SK-N-SH (cell line): ENCODE measurements around the gene ARHGEF17. TPM values are rescaled to one million over a fixed set of nuclear protein-coding genes. Genes with fewer than 3 reads are reported as not detected.
A peak's percentile ranks its signal among the peaks of the same experiment; 100 is the strongest.

Experiments used
- CTCF ChIA-PET: fragments of 300-600, 350-600 bp; formaldehyde crosslinking; extraction: SDS; loops from one replicate; lab custom pipeline; 2021; lab: Yijun Ruan, JAX
- POLR2A ChIA-PET: fragments of 350-600 bp; sonication (Branson Sonifier 250); formaldehyde crosslinking; extraction: SDS; loops from one replicate; lab custom pipeline; 2020; ENCODE audit warnings: antibody characterized with exemption, inconsistent platforms; lab: Yijun Ruan, JAX
- DNase-seq: peaks from one replicate; pipeline ENCODE4 v3.0.0; 2012
- H2AFZ ChIP-seq: fragments of 200-600 bp; sonication (generic); 2 replicates; pipeline ENCODE4 v1.8.1; 2016; ENCODE audit warnings: antibody characterized with exemption, mild to moderate bottlenecking, low read depth
- H3F3A ChIP-seq: fragments of 200-600 bp; sonication (generic); replicated peaks from 2 replicates; pipeline ENCODE3; 2016; ENCODE audit warnings: antibody characterized with exemption, mild to moderate bottlenecking; ENCODE audit not compliant: insufficient read depth
- H3K27ac ChIP-seq, 2 experiments: fragments of 200-500 bp in 1 of 2; fragments of 200-600 bp in 1 of 2; sonication (Bioruptor generic) in 1 of 2; sonication (generic), shearing (Covaris generic) in 1 of 2; 2 replicates each; pipeline versions ENCODE4 v1.5.1 to v1.6.1; 2014 to 2016; ENCODE audit warnings: low read depth in 2 of 2, inconsistent platforms in 1 of 2, low read length in 1 of 2, mild to moderate bottlenecking in 1 of 2, mixed read lengths in 1 of 2
- H3K27me3 ChIP-seq: fragments of 200-600 bp; sonication (generic), shearing (Covaris generic); 2 replicates; pipeline ENCODE4 v1.6.1; 2016; ENCODE audit warnings: mixed run types; ENCODE audit not compliant: insufficient read depth
- H3K36me3 ChIP-seq, 2 experiments: fragments of 200-500 bp in 1 of 2; fragments of 200-600 bp in 1 of 2; sonication (Bioruptor generic) in 1 of 2; sonication (generic) in 1 of 2; replicated peaks in 1 of 2; 2 replicates each; pipeline versions ENCODE3 to v1.5.1; 2014 to 2016; ENCODE audit warnings: low read length in 1 of 2, mild to moderate bottlenecking in 1 of 2; ENCODE audit not compliant: insufficient read depth in 2 of 2, control insufficient read depth in 1 of 2
- H3K4me1 ChIP-seq, 2 experiments: fragments of 200-500 bp in 1 of 2; fragments of 200-600 bp in 1 of 2; sonication (Bioruptor generic) in 1 of 2; sonication (generic), shearing (Covaris generic) in 1 of 2; 2 replicates each; pipeline versions ENCODE4 v1.5.1 to v1.6.1; 2014 to 2016; ENCODE audit warnings: low read depth in 1 of 2, low read length in 1 of 2, mixed run types in 1 of 2; ENCODE audit not compliant: insufficient read depth in 2 of 2, control insufficient read depth in 1 of 2
- H3K4me2 ChIP-seq: fragments of 200-600 bp; sonication (generic), shearing (Covaris generic); 2 replicates; pipeline ENCODE4 v1.6.1; 2017; ENCODE audit warnings: mixed run types
- H3K4me3 ChIP-seq, 2 experiments: fragments of 200-500 bp in 1 of 2; fragments of 200-600 bp in 1 of 2; sonication (Bioruptor generic) in 1 of 2; sonication (generic), shearing (Covaris generic) in 1 of 2; 2 replicates each; pipeline versions ENCODE4 v1.5.1 to v1.8.1; 2014 to 2016; ENCODE audit warnings: low read depth in 2 of 2, inconsistent platforms in 1 of 2, low read length in 1 of 2, mild to moderate bottlenecking in 1 of 2, mixed read lengths in 1 of 2, moderate library complexity in 1 of 2
- H3K79me2 ChIP-seq: fragments of 200-600 bp; sonication (generic); 2 replicates; pipeline ENCODE4 v1.8.1; 2017; ENCODE audit warnings: mild to moderate bottlenecking; ENCODE audit not compliant: insufficient read depth
- H3K9ac ChIP-seq: fragments of 200-600 bp; sonication (generic); 2 replicates; pipeline ENCODE4 v1.6.1; 2017; ENCODE audit warnings: mixed run types
- H3K9me2 ChIP-seq: fragments of 200-600 bp; sonication (generic); 2 replicates; pipeline ENCODE4 v1.6.1; 2017; ENCODE audit warnings: mixed run types
- H3K9me3 ChIP-seq: fragments of 200-600 bp; sonication (generic); 2 replicates; pipeline ENCODE4 v1.6.1; 2017; ENCODE audit warnings: mixed run types, mild to moderate bottlenecking, moderate library complexity
- H4K20me1 ChIP-seq: fragments of 200-600 bp; sonication (generic); 2 replicates; pipeline ENCODE4 v1.6.1; 2017; ENCODE audit warnings: mild to moderate bottlenecking, mixed run types; ENCODE audit not compliant: insufficient read depth
- CHD2 ChIP-seq: fragments of 150-350 bp; IDR thresholded peaks from 2 replicates; pipeline ENCODE4 v1.6.1; 2018; ENCODE audit warnings: low read length; ENCODE audit not compliant: partially characterized antibody
- GATA2 ChIP-seq: sonication (generic); formaldehyde crosslinking; IDR thresholded peaks from 2 replicates; pipeline ENCODE4 v1.5.0; 2020; ENCODE audit warnings: mild to moderate bottlenecking, missing genetic modification reagents
- MXI1 ChIP-seq: IDR thresholded peaks from 2 replicates; pipeline ENCODE4 v1.6.1; 2012; ENCODE audit warnings: mild to moderate bottlenecking, low read depth, low read length, improper control_type of control experiment
- TAF1 ChIP-seq: IDR thresholded peaks from 2 replicates; pipeline ENCODE4 v1.6.1; 2012; ENCODE audit warnings: low read depth, mild to moderate bottlenecking, low read length, moderate library complexity, borderline replicate concordance
- YY1 ChIP-seq: IDR thresholded peaks from 2 replicates; pipeline ENCODE4 v1.4.0; 2012; ENCODE audit warnings: low read depth, mild to moderate bottlenecking
- WGBS: methylation state at CpG from one replicate; pipeline ENCODE4 v1.1.6; 2017; ENCODE audit warnings: low lambda C conversion rate; 5-methylcytosine and 5-hydroxymethylcytosine counted together
- polyA plus RNA-seq, 3 experiments: library from polyadenylated mRNA; depleted of rRNA; stranded (reverse); fragments of >200 nt; gene quantifications; 2 replicates each; pipeline ENCODE4 v1.2.3, GENCODE V29; 2012

ARHGEF17 gene
- polyA plus RNA-seq, 1 of the 3 experiments (the other 2 are of a cell fraction) = 45.9 TPM

DNA sequence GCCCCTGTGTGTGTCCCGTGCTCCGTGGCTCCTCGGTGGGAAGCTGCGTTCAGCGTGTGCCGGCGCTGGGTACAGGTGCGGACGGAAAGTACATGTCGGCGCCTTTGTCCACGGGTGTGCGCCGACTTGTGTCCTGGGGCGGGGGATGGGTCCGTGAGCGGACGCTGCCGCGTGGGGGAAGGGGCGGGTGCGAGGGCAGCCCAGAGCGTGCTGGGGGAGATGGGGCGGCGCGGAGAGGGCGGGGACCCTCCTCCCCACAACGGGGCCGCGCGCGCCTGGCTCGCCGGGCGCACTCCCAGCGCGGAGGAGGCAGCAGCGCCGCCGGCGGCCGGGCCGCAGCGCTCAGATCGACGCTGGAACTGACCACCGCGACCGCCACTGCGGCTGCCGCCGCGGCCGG, 34.6 kb downstream of the ARHGEF17 start:
- peaks cover 97% of the 10 kb centered on the region for H4K20me1 ChIP-seq
- no peak overlapping the region for H3K27ac ChIP-seq
- POLR2A ChIA-PET = no interaction called here
- no peaks in the 10 kb centered on the region for H3K27me3 ChIP-seq
- H3F3A ChIP-seq = no peaks in the 10 kb centered on the region
- H3K4me1 ChIP-seq = peaks cover 0 to 44% of the 10 kb centered on the region in 2 experiments; a peak in 1 of 4 replicates
- H3K9ac ChIP-seq = no peak overlapping the region
- no peaks in the 10 kb centered on the region for H3K9me2 ChIP-seq
- no peak overlapping the region for H3K4me2 ChIP-seq
- TF ChIP-seq MXI1 (no peak), CHD2 (peak; percentile 25)
- 70% methylated on average over 17 of the region's 54 CpGs for WGBS
- H3K36me3 ChIP-seq = peaks cover 4 to 10% of the 10 kb centered on the region in 2 experiments
- H3K4me3 ChIP-seq = peak overlapping the region in 1 of 2 experiments; percentile 6; a peak in 1 of 4 replicates
- no peak overlapping the region for H2AFZ ChIP-seq
- no peaks in the 10 kb centered on the region for H3K9me3 ChIP-seq
- DNase-seq = peak; percentile 86
- H3K79me2 ChIP-seq = peaks cover 89% of the 10 kb centered on the region
- CTCF ChIA-PET = interaction anchor here (1.0 to 10.6 kb wide), 8 partner anchors 8 to 318 kb away, joined by 3 to 395 read pairs (median 5); partner anchors contain the start of gene ARHGEF17

DNA sequence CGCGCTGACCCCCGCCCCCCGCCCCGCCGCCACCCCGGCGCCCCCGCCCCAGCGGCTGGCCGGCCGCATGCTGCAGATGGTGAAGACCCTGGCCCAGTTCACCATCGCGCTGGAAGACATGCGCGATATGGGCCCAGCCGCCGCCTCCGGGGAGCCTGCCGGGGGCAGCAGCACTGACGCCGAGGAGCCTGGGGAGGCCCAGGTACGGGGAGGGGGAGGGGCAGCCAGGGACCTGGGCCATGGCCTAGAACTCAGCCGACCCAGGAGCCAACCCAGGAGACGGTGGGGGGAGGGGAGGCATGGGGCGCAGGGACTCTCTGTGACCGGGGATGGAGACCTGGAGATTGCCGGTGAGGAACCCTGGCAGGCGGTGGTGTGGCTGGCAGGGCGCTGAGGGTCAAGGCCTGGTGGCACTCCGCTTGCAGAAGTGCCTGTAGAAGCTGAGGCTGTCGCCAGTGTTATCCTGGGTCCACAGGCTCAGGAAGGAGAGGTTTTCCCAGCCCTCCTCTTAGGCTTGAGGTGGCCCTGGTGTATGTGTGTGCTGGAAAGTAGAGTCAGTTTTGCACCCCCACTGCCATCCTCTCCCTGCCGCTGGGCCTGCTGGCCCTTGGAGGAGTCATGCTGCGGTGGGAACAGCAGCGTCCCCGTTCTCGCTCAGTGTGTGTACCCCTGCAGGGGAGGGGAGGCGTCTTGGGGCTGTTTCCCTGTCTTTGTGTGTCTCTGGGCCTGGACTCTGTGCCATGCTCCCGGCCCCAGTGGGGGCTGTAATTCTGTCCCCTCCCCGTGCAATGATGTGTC, 35.2 kb downstream of the ARHGEF17 start:
- Histone ChIP-seq H4K20me1 (peaks cover 97% of the 10 kb centered on the region), H3K36me3 (peaks cover 4 to 11% of the 10 kb centered on the region in 2 experiments), H3K4me1 (peaks cover 0 to 44% of the 10 kb centered on the region in 2 experiments; a peak in 1 of 4 replicates), H3K27me3 (no peaks in the 10 kb centered on the region), H3F3A (no peaks in the 10 kb centered on the region), H3K79me2 (peaks cover 83% of the 10 kb centered on the region), H3K9me3 (no peaks in the 10 kb centered on the region), H3K9ac (no peak overlapping the region), H2AFZ (no peak overlapping the region), H3K9me2 (no peaks in the 10 kb centered on the region), H3K27ac (peak overlapping the region in 1 of 2 experiments; percentile 22; a peak in 1 of 4 replicates), H3K4me3 (peak overlapping the region in 1 of 2 experiments; percentile 22; a peak in 2 of 4 replicates), H3K4me2 (no peak overlapping the region)
- 92% methylated on average over 14 of the region's 40 CpGs for WGBS
- peak; percentile 68 for DNase-seq
- no peak for TF ChIP-seq GATA2 (CRISPR knock-in tag)
- no peak for TF ChIP-seq YY1
- peak; percentile 18; the same call in 1 of the 2 replicates for TF ChIP-seq MXI1
- POLR2A ChIA-PET = no interaction called here
- CTCF ChIA-PET = interaction anchor here (1.3 to 10.6 kb wide), 9 partner anchors 8 to 318 kb away, joined by 4 to 395 read pairs (median 7); partner anchors contain the start of gene ARHGEF17

DNA sequence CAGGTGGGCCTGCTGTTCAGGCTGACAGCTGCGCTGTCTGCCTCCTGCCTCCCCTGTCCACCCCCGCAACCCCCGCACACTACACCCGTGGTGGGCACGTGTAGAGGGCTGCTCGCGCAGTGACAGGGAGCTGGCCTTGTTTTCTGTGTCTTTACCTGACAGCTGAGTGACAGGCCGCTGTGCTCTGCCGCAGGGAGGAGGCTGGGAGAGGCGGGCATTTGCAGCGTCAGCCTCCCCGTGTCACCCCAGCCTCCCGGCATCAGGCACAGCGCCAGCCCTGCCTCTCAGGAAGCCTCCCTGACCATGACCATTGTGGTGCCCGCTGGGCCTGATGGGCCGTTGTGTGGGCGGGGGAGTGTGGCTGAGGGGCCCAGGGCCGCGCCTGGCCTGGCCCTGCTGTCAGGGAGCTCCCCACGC, 36.1 kb downstream of the ARHGEF17 start:
- Histone ChIP-seq H3K9me3 (no peaks in the 10 kb centered on the region), H3K4me2 (no peak overlapping the region), H3K9me2 (no peaks in the 10 kb centered on the region), H3K9ac (no peak overlapping the region), H3K27me3 (no peaks in the 10 kb centered on the region), H2AFZ (no peak overlapping the region), H3F3A (no peaks in the 10 kb centered on the region), H3K79me2 (peaks cover 74% of the 10 kb centered on the region), H4K20me1 (peaks cover 95% of the 10 kb centered on the region), H3K36me3 (peaks cover 4 to 11% of the 10 kb centered on the region in 2 experiments), H3K4me1 (peaks cover 0 to 44% of the 10 kb centered on the region in 2 experiments; a peak in 1 of 4 replicates), H3K4me3 (no peak overlapping the region), H3K27ac (no peak overlapping the region)
- 79% methylated on average over 12 of the region's 20 CpGs for WGBS
- ChIA-PET CTCF (interaction anchor here (1.0 to 2.5 kb wide), 10 partner anchors 9 to 317 kb away, joined by 3 to 16 read pairs (median 4); no protein-coding TSS in a partner anchor), POLR2A (no interaction called here)
- DNase-seq = peak; percentile 81
- TF ChIP-seq TAF1 = no peak
- TF ChIP-seq MXI1 = peak; percentile 72; the same call in 1 of the 2 replicates
